CD4-positive, alpha-beta memory T cell (primary cell): ENCODE results near the gene RAB36. TPM values are rescaled to one million over a fixed set of nuclear protein-coding genes. Genes with fewer than 3 reads are reported as not detected.

Experiments used
- CTCF ChIA-PET: fragments of 350-600 bp; sonication (Branson Sonifier 250); formaldehyde crosslinking; loops from one replicate; lab custom pipeline; 2021; ENCODE audit warnings: inconsistent platforms; ENCODE audit not compliant: partially characterized antibody; lab: Charles Lee
- POLR2A ChIA-PET: fragments of 350-600 bp; sonication (Branson Sonifier 250); formaldehyde crosslinking; loops from one replicate; lab custom pipeline; 2021; ENCODE audit not compliant: partially characterized antibody; lab: Charles Lee
- DNase-seq, 5 donors: peaks; one replicate each; pipeline versions ENCODE4 v3.0.0 to v3.0.0-alpha.2; 2020 to 2022; ENCODE audit warnings: mixed read lengths in 1 of 5
- H3K27ac ChIP-seq: one replicate; pipeline ENCODE4 v1.7.0; 2013; ENCODE audit warnings: low read depth, low read length
- H3K27me3 ChIP-seq: 2 replicates; pipeline ENCODE4 v1.7.0; 2013; ENCODE audit warnings: mild to moderate bottlenecking, low read length, moderate library complexity; ENCODE audit not compliant: insufficient read depth
- H3K36me3 ChIP-seq: 2 replicates; pipeline ENCODE4 v1.7.0; 2013; ENCODE audit warnings: mild to moderate bottlenecking, low read length, moderate library complexity; ENCODE audit not compliant: insufficient read depth
- H3K4me1 ChIP-seq: 2 replicates; pipeline ENCODE4 v1.7.0; 2013; ENCODE audit warnings: mild to moderate bottlenecking, low read length, moderate library complexity; ENCODE audit not compliant: insufficient read depth
- H3K4me3 ChIP-seq, 2 donors: one replicate each; pipeline ENCODE4 v1.7.0; 2013; ENCODE audit warnings: low read length in 2 of 2, mild to moderate bottlenecking in 1 of 2
- H3K9me3 ChIP-seq, 2 donors: one replicate each; pipeline ENCODE4 v1.7.0; 2013; ENCODE audit warnings: low read length in 2 of 2, control low read depth in 1 of 2; ENCODE audit not compliant: control insufficient read depth in 1 of 2
- H3K27ac Mint-ChIP-seq, 7 donors: one replicate each; pipeline ENCODE4 v1.8.0; 2020 to 2021; ENCODE audit warnings: mixed read lengths in 7 of 7, mild to moderate bottlenecking in 6 of 7, inconsistent platforms in 3 of 7, moderate library complexity in 3 of 7
- H3K27me3 Mint-ChIP-seq, 2 donors: one replicate each; pipeline ENCODE4 v1.8.0; 2020 to 2021; ENCODE audit warnings: mixed read lengths in 2 of 2
- H3K36me3 Mint-ChIP-seq, 2 donors: one replicate each; pipeline ENCODE4 v1.8.0; 2020 to 2021; ENCODE audit warnings: mixed read lengths in 2 of 2, inconsistent platforms in 1 of 2, mild to moderate bottlenecking in 1 of 2
- H3K4me1 Mint-ChIP-seq, 4 donors: one replicate each; pipeline ENCODE4 v1.8.0; 2020 to 2021; ENCODE audit warnings: mixed read lengths in 4 of 4, mild to moderate bottlenecking in 1 of 4
- H3K4me3 Mint-ChIP-seq, 8 donors: one replicate each; pipeline ENCODE4 v1.8.0; 2020 to 2021; ENCODE audit warnings: mixed read lengths in 8 of 8, mild to moderate bottlenecking in 7 of 8, moderate library complexity in 6 of 8, inconsistent platforms in 3 of 8
- H3K9me3 Mint-ChIP-seq, 8 donors: one replicate each; pipeline ENCODE4 v1.8.0; 2020 to 2021; ENCODE audit warnings: mixed read lengths in 8 of 8, mild to moderate bottlenecking in 5 of 8, inconsistent platforms in 3 of 8, moderate library complexity in 1 of 8
- intact Hi-C: fragments of 100-400 bp; cut with micrococcal nuclease; formaldehyde crosslinking; loops from one replicate; pipeline ENCODE4 v1.15.1; 2023
- polyA plus RNA-seq, 2 donors: library from polyadenylated mRNA; unstranded; fragments of 300-500 nt; fragmentation: Illumina TruSeq; gene quantifications; one replicate each; pipeline ENCODE4 v1.2.3, GENCODE V29; 2021
- total RNA-seq, 2 experiments: library from RNA; stranded (reverse); gene quantifications; one replicate each; pipeline ENCODE4 v1.2.3, GENCODE V29; 2021

Gene RAB36
- total and polyA plus RNA-seq, 4 experiments from 2014 or later = 0.33 to 1.1 (median 0.63) TPM

DNA sequence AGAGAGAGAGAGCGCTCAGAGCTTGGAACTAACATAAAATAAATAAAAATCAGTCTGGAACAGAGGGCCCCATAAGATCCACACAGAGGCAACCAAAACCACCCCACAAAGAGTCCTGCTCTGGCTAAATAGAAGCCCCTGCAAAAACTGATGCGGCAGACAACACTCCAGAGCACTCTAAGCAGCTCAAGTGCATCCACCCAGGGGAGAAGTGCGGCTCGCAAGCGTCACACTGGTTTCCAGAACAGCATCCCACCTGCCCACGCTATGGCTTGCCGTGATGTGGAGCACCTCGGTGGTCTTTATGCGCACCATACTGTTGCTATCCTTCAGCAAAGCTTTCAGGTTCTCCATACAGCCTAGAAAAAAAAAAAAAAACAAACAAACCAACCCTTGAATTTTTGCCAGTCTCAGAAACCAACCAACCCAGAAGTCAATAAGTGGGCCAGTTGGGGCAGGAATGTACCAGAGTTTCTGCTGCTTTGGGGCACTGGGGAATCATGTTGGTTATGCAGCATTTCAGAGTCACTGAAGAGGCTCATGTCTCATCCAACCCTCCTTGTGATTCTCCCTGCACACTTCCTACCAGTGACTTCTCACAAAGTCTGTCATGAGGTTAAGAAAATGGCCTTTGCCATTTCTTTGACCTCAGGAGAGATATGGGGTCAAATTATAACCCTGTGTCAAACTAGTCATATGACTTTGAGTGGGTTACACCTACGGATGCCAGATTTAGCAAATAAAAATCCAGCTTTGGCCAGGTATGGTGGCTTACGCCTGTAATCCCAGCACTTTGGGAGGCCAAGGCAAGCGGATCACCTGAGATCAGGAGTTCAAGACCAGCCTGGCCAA, 6.5 kb upstream of the RAB36 start:
- H3K27ac Mint-ChIP-seq = peak overlapping the region; percentile 93 to 99 (median 96)
- no peaks in the 10 kb centered on the region for H3K36me3 Mint-ChIP-seq
- H3K9me3 ChIP-seq = no peaks in the 10 kb centered on the region
- H3K4me1 ChIP-seq = peaks cover 69% of the 10 kb centered on the region
- ChIA-PET POLR2A (interaction anchor here (1.1 to 2.0 kb wide), 6 partner anchors 8 to 68 kb away, joined by 4 to 12 read pairs (median 10); partner anchors contain the start of genes BCR and GNAZ), CTCF (interaction anchor here (0.7 to 1.4 kb wide), 7 partner anchors 10 to 182 kb away, joined by 3 to 8 read pairs (median 5); no protein-coding TSS in a partner anchor)
- no peaks in the 10 kb centered on the region for H3K27me3 ChIP-seq
- peak overlapping the region; percentile 61 for H3K27ac ChIP-seq
- no peak for DNase-seq
- H3K4me3 ChIP-seq = no peak overlapping the region
- H3K4me3 Mint-ChIP-seq = peak overlapping the region in 6 of 8 donors; percentile 31 to 89 (median 62)
- no peaks in the 10 kb centered on the region for H3K27me3 Mint-ChIP-seq
- intact Hi-C loops = loop anchor here (5.0 kb wide), 1 partner anchor 72 kb away; no protein-coding TSS in a partner anchor
- peaks cover 0 to 1% (median 0%) of the 10 kb centered on the region in 8 donors for H3K9me3 Mint-ChIP-seq
- peaks cover 29 to 78% (median 53%) of the 10 kb centered on the region in 4 donors for H3K4me1 Mint-ChIP-seq
- no peaks in the 10 kb centered on the region for H3K36me3 ChIP-seq

DNA sequence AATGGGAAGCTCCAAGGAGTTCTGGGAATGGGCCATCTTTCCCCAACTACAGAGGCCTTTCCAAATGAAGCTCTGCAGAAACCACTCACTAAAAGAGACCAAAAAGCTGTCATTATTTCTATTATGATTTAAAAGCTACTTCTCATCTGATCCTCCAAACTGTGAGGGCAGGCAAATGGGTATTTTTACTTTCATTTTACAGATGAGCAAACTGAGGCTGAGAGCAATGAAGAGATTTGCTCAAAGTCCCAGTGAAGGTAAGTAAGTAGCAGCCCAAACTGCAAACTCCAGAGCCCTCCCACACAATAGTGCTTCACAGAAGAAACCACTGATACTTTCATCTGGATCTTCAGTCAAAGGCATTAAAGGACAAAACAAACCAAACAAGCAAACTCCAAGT, 4.9 kb upstream of the RAB36 start:
- Histone ChIP-seq H3K27me3 (no peaks in the 10 kb centered on the region), H3K4me3 (no peak overlapping the region), H3K9me3 (no peaks in the 10 kb centered on the region), H3K4me1 (peaks cover 84% of the 10 kb centered on the region), H3K27ac (no peak overlapping the region), H3K36me3 (no peaks in the 10 kb centered on the region)
- POLR2A ChIA-PET = interaction anchor here (1.2 to 1.5 kb wide), 2 partner anchors 40 to 103 kb away, joined by 3 to 4 read pairs; partner anchors contain the start of gene BCR
- H3K27me3 Mint-ChIP-seq = no peaks in the 10 kb centered on the region
- peaks cover 0 to 1% (median 0%) of the 10 kb centered on the region in 8 donors for H3K9me3 Mint-ChIP-seq
- CTCF ChIA-PET = interaction anchor here (1.0 to 1.9 kb wide), 3 partner anchors 33 to 183 kb away, joined by 3 to 6 read pairs (median 4); no protein-coding TSS in a partner anchor
- H3K36me3 Mint-ChIP-seq = peaks cover 0 to 2% of the 10 kb centered on the region in 2 donors
- peak overlapping the region; percentile 66 to 97 (median 87) for H3K27ac Mint-ChIP-seq
- DNase-seq = no peak
- H3K4me1 Mint-ChIP-seq = peaks cover 36 to 93% (median 66%) of the 10 kb centered on the region in 4 donors
- peak overlapping the region in 1 of 8 donors; percentile 11 for H3K4me3 Mint-ChIP-seq
- intact Hi-C loops = loop anchor here (10.0 kb wide), 1 partner anchor 1414 kb away; the partner anchor contains the start of genes GUCD1 and SNRPD3

DNA sequence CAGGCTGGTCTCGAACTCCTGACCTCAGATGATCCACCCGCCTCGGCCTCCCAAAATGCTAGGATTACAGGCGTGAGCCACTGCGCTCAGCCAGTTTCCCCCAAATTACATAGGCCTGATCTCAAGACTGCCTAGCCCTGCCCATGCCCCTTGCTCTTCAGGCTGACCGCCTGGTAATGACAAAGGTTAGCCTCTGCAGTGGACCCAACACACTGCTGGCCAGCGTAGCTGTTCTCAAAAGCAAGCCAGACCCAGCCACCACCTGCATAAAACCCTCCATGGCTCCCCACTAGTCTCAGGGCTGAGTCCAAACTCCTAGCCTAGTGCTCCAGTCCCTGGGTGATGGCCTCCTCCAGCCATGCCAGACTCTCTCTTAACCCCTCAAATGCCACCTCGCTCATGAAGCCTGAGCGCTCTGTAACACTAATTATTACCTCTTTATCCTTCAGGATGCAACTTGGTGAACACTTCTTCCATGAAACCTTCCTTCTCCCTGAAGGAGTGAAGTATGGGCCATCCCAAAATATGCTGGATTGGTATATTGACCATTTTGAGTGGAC, 2.7 kb upstream of the RAB36 start:
- peak overlapping the region; percentile 87 to 98 (median 98) for H3K27ac Mint-ChIP-seq
- Histone ChIP-seq H3K36me3 (no peaks in the 10 kb centered on the region), H3K9me3 (no peaks in the 10 kb centered on the region), H3K4me1 (peaks cover 69% of the 10 kb centered on the region), H3K4me3 (peak overlapping the region in 1 of 2 donors; percentile 17), H3K27me3 (no peaks in the 10 kb centered on the region), H3K27ac (peak overlapping the region; percentile 70)
- H3K4me1 Mint-ChIP-seq = peaks cover 36 to 78% (median 60%) of the 10 kb centered on the region in 4 donors
- peaks cover 0 to 2% of the 10 kb centered on the region in 2 donors for H3K36me3 Mint-ChIP-seq
- peaks cover 0 to 1% (median 0%) of the 10 kb centered on the region in 8 donors for H3K9me3 Mint-ChIP-seq
- DNase-seq = peak in 1 of 5 donors; percentile 27
- no peaks in the 10 kb centered on the region for H3K27me3 Mint-ChIP-seq
- H3K4me3 Mint-ChIP-seq = peak overlapping the region; percentile 73 to 86 (median 82)
- ChIA-PET POLR2A (interaction anchor here (0.7 to 2.3 kb wide), 8 partner anchors 10 to 390 kb away, joined by 3 to 16 read pairs (median 4); partner anchors contain the start of gene BCR), CTCF (interaction anchor here (1.0 kb wide), 1 partner anchor 23 kb away, joined by 3 read pairs; no protein-coding TSS in a partner anchor)
- intact Hi-C loops = loop anchor here (1.0 to 10.0 kb wide), 2 partner anchors 38 to 1412 kb away; partner anchors contain the start of genes BCR, GUCD1 and SNRPD3

DNA sequence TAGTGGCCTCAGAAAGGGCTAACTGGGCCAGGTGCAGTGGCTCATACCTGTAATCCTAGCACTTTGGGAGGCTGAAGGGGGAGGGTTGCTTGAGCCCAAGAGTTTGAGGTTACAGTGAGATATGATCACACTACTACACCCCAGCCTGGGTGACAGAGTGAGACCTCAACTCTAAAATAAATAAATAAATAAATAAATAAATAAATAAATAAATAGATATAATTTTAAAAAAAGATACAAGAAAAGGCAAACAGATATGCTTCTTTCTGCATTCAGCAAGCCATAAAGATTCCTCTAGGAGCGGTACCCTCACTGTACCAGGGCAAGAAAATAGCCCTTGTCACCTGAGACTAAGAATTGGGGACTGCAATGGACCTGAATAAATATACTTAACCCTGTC, 2.2 kb upstream of the RAB36 start:
- Histone ChIP-seq H3K27me3 (no peaks in the 10 kb centered on the region), H3K36me3 (no peaks in the 10 kb centered on the region), H3K27ac (peak overlapping the region; percentile 5), H3K9me3 (no peaks in the 10 kb centered on the region), H3K4me1 (peaks cover 65% of the 10 kb centered on the region), H3K4me3 (no peak overlapping the region)
- H3K36me3 Mint-ChIP-seq = peaks cover 0 to 2% of the 10 kb centered on the region in 2 donors
- H3K4me3 Mint-ChIP-seq = peak overlapping the region; percentile 8 to 86 (median 78)
- H3K9me3 Mint-ChIP-seq = peaks cover 0 to 1% (median 0%) of the 10 kb centered on the region in 8 donors
- ChIA-PET CTCF (interaction anchor here (1.9 to 2.0 kb wide), 2 partner anchors 34 to 183 kb away, joined by 5 to 8 read pairs; no protein-coding TSS in a partner anchor), POLR2A (interaction anchor here (0.9 to 2.7 kb wide), 4 partner anchors 23 to 148 kb away, joined by 3 to 16 read pairs (median 9); partner anchors contain the start of gene BCR)
- intact Hi-C loops = loop anchor here (10.0 kb wide), 1 partner anchor 1412 kb away; the partner anchor contains the start of genes GUCD1 and SNRPD3
- DNase-seq = peak in 1 of 5 donors; percentile 27
- peaks cover 32 to 73% (median 55%) of the 10 kb centered on the region in 4 donors for H3K4me1 Mint-ChIP-seq
- H3K27ac Mint-ChIP-seq = peak overlapping the region; percentile 96 to 98 (median 98)
- no peaks in the 10 kb centered on the region for H3K27me3 Mint-ChIP-seq

DNA sequence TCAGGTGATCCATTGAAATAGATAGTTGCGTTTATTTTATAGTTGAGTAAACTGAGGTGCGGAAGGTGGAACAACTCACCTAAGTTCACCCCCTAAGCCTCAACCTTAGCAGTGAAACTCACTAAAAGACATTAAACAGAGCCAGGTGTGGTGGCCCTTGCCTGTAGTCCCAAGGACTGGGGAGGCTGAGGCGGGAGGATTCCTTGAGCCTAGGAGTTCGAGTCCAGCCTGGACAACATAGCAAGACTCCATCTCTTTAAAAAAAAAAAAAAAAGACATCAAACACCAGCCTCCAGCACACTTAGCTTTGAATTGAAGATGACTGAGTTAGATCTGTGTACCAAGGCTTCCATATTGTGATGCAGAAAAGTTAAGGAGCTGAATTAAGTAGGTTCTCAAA, 845 bp upstream of the RAB36 start:
- peaks cover 30 to 62% (median 46%) of the 10 kb centered on the region in 4 donors for H3K4me1 Mint-ChIP-seq
- H3K9me3 Mint-ChIP-seq = no peaks in the 10 kb centered on the region
- peak overlapping the region; percentile 80 to 90 (median 83) for H3K4me3 Mint-ChIP-seq
- Histone ChIP-seq H3K27me3 (no peaks in the 10 kb centered on the region), H3K4me3 (peak overlapping the region in 1 of 2 donors; percentile 38), H3K4me1 (peaks cover 56% of the 10 kb centered on the region), H3K27ac (peak overlapping the region; percentile 73), H3K9me3 (no peaks in the 10 kb centered on the region), H3K36me3 (no peaks in the 10 kb centered on the region)
- CTCF ChIA-PET = interaction anchor here (0.7 to 2.3 kb wide), 12 partner anchors 9 to 335 kb away, joined by 3 to 13 read pairs (median 5); partner anchors contain the start of gene BCR
- peaks cover 0 to 2% of the 10 kb centered on the region in 2 donors for H3K36me3 Mint-ChIP-seq
- H3K27ac Mint-ChIP-seq = peak overlapping the region; percentile 96 to 99 (median 98)
- POLR2A ChIA-PET = interaction anchor here (0.8 to 2.7 kb wide), 8 partner anchors 9 to 324 kb away, joined by 3 to 15 read pairs (median 6); partner anchors contain the start of genes BCR and GNAZ
- peak in 1 of 5 donors; percentile 9 for DNase-seq
- intact Hi-C loops = loop anchor here (2.0 to 10.0 kb wide), 2 partner anchors 74 to 1410 kb away; partner anchors contain the start of genes GNAZ, GUCD1 and SNRPD3
- H3K27me3 Mint-ChIP-seq = no peaks in the 10 kb centered on the region

DNA sequence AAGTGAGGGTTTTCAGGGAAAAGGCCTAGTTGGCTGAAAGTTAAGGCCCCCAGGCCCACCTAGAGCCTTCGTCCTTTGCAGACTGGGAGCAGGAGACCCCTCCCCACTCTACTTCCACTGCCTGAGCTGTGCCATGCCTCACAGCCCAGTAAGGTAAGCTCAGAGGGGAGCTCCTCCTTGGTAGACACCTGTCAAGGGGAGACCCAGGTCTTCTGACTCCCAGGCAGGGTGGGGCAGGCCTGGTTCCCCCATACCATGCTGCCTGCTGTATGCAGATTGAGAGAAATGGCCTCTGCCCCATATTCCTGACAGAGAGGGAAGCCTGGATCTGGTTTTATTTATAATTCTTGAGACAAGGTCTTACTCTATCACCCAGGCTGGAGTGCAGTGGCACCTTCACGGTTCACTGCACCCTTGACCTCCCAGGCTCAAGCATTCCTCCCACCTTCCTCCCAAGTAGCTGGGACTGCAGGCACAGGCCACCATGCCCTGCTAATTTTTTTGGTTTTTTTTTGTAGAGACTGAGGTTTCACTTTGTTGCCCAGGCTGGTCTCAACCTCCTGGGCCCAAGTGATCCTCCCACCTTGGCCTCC, 697 bp downstream of the RAB36 start:
- no peaks in the 10 kb centered on the region for H3K9me3 ChIP-seq
- Mint-ChIP-seq H3K9me3 (no peaks in the 10 kb centered on the region), H3K27me3 (no peaks in the 10 kb centered on the region), H3K4me1 (peaks cover 27 to 61% (median 40%) of the 10 kb centered on the region in 4 donors), H3K27ac (peak overlapping the region; percentile 96 to 99 (median 98)), H3K4me3 (peak overlapping the region in 4 of 8 donors; percentile 42 to 90 (median 81)), H3K36me3 (peaks cover 0 to 2% of the 10 kb centered on the region in 2 donors)
- no peaks in the 10 kb centered on the region for H3K27me3 ChIP-seq
- ChIA-PET POLR2A (interaction anchor here (0.6 to 2.7 kb wide), 4 partner anchors 8 to 97 kb away, joined by 4 to 15 read pairs (median 12); partner anchors contain the start of gene BCR), CTCF (interaction anchor here (1.4 to 2.3 kb wide), 3 partner anchors 18 to 33 kb away, joined by 5 to 9 read pairs (median 7); no protein-coding TSS in a partner anchor)
- peaks cover 45% of the 10 kb centered on the region for H3K4me1 ChIP-seq
- DNase-seq = peak in 1 of 5 donors; percentile 43
- H3K36me3 ChIP-seq = no peaks in the 10 kb centered on the region
- no peak overlapping the region for H3K4me3 ChIP-seq
- intact Hi-C loops = loop anchor here (2.0 to 10.0 kb wide), 2 partner anchors 75 to 1409 kb away; partner anchors contain the start of genes GNAZ, GUCD1 and SNRPD3
- peak overlapping the region; percentile 73 for H3K27ac ChIP-seq
